Stimulated activated naive B cell treated with anti-CD40 and anti-IgM and Interleukin-4, amounts not matched to agents 10 μg/mL and 1 μg/mL and 100 μg/mL, for 72 hours (primary cell): ENCODE measurements around the gene UBTD1.

Source experiments
- ATAC-seq, 2 donors: fragments of 150-1000 bp; cut with Tn5 transposase; replicated peaks; 2 replicates each; pipeline ENCODE4 v1.10.0; 2021; ENCODE audit warnings: moderate library complexity in 1 of 2
- DNase-seq: peaks from one replicate; pipeline ENCODE4 v3.0.0; 2021
- H3K27ac Mint-ChIP-seq: one replicate; pipeline ENCODE4 v1.8.0; 2022; ENCODE audit warnings: mild to moderate bottlenecking, mixed read lengths
- H3K27me3 Mint-ChIP-seq, 2 donors: one replicate each; pipeline ENCODE4 v1.8.0; 2022; ENCODE audit warnings: mixed read lengths in 2 of 2
- H3K36me3 Mint-ChIP-seq, 2 donors: one replicate each; pipeline ENCODE4 v1.8.0; 2022; ENCODE audit warnings: mixed read lengths in 2 of 2, mild to moderate bottlenecking in 1 of 2
- H3K4me1 Mint-ChIP-seq, 2 donors: one replicate each; pipeline ENCODE4 v1.8.0; 2022; ENCODE audit warnings: mixed read lengths in 2 of 2, mild to moderate bottlenecking in 1 of 2
- H3K4me3 Mint-ChIP-seq, 2 donors: one replicate each; pipeline ENCODE4 v1.8.0; 2022; ENCODE audit warnings: mild to moderate bottlenecking in 2 of 2, mixed read lengths in 2 of 2, moderate library complexity in 1 of 2
- H3K9me3 Mint-ChIP-seq, 2 donors: one replicate each; pipeline ENCODE4 v1.8.0; 2022; ENCODE audit warnings: mixed read lengths in 2 of 2, mild to moderate bottlenecking in 1 of 2

UBTD1 gene

GRCh38 chr10:97497572-97498075 lies 1.1 kb upstream of the UBTD1 start:
- peak; percentile 71 for DNase-seq
- Mint-ChIP-seq H3K27ac (peak overlapping the region; percentile 100), H3K27me3 (peaks cover 22 to 29% of the 10 kb centered on the region in 2 donors), H3K4me1 (peaks cover 17 to 43% of the 10 kb centered on the region in 2 donors), H3K9me3 (no peaks in the 10 kb centered on the region), H3K36me3 (peaks cover 3 to 11% of the 10 kb centered on the region in 2 donors), H3K4me3 (peak overlapping the region; percentile 92 to 100)
- peak; percentile 54 to 57 for ATAC-seq

- Mint-ChIP-seq H3K9me3 (no peaks in the 10 kb centered on the region), H3K27ac (peak within 1 kb of the TSS; percentile 100), H3K36me3 (peaks cover 1 to 8% of the 10 kb centered on the region in 2 donors), H3K4me3 (peak within 1 kb of the TSS; percentile 92 to 100), H3K4me1 (peaks cover 17 to 43% of the 10 kb centered on the region in 2 donors), H3K27me3 (peaks cover 22 to 29% of the 10 kb centered on the region in 2 donors)
- ATAC-seq, result peak; percentile 89 to 91
- DNase-seq, result peak; percentile 98
Observed at GRCh38 chr10:97498076-97498840, 466 bp upstream of the UBTD1 start, which contains the start of gene MMS19. MMS19 (minus strand) TSS chr10:97498422; CDS start chr10:97498384, 38 bp downstream.

- Mint-ChIP-seq H3K36me3 (peaks cover 1 to 8% of the 10 kb centered on the region in 2 donors), H3K9me3 (no peaks in the 10 kb centered on the region), H3K27ac (no peak overlapping the region), H3K4me1 (peaks cover 16 to 37% of the 10 kb centered on the region in 2 donors), H3K27me3 (peaks cover 22 to 29% of the 10 kb centered on the region in 2 donors), H3K4me3 (peak overlapping the region; percentile 39 to 92)
- no peak for DNase-seq
- no peak for ATAC-seq
Observed at GRCh38 chr10:97499561-97500296, 1.0 kb downstream of the UBTD1 start.

- Mint-ChIP-seq H3K9me3 (no peaks in the 10 kb centered on the region), H3K4me3 (peak overlapping the region in 1 of 2 donors; percentile 39), H3K27ac (no peak overlapping the region), H3K36me3 (peaks cover 1 to 8% of the 10 kb centered on the region in 2 donors), H3K27me3 (peaks cover 22 to 29% of the 10 kb centered on the region in 2 donors), H3K4me1 (peaks cover 13 to 32% of the 10 kb centered on the region in 2 donors)
- no peak for DNase-seq
- ATAC-seq, result no peak
Observed at GRCh38 chr10:97500297-97500575, 1.5 kb downstream of the UBTD1 start.

GRCh38 chr10:97502916-97503315 lies 4.2 kb downstream of the UBTD1 start:
- ATAC-seq (no peak), DNase-seq (no peak)
- Mint-ChIP-seq H3K4me3 (no peak overlapping the region), H3K9me3 (no peaks in the 10 kb centered on the region), H3K27ac (no peak overlapping the region), H3K4me1 (peaks cover 11 to 19% of the 10 kb centered on the region in 2 donors), H3K36me3 (peaks cover 1 to 4% of the 10 kb centered on the region in 2 donors), H3K27me3 (peaks cover 22 to 29% of the 10 kb centered on the region in 2 donors)

GRCh38 chr10:97503406-97503805 lies 4.7 kb downstream of the UBTD1 start:
- DNase-seq (no peak), ATAC-seq (no peak)
- Mint-ChIP-seq H3K9me3 (no peaks in the 10 kb centered on the region), H3K27me3 (peaks cover 22 to 29% of the 10 kb centered on the region in 2 donors), H3K36me3 (no peaks in the 10 kb centered on the region), H3K4me1 (peaks cover 11 to 19% of the 10 kb centered on the region in 2 donors), H3K27ac (no peak overlapping the region), H3K4me3 (no peak overlapping the region)

- Mint-ChIP-seq H3K36me3 (no peaks in the 10 kb centered on the region), H3K9me3 (no peaks in the 10 kb centered on the region), H3K4me3 (no peak overlapping the region), H3K27ac (no peak overlapping the region), H3K27me3 (peaks cover 18 to 30% of the 10 kb centered on the region in 2 donors), H3K4me1 (peaks cover 8 to 14% of the 10 kb centered on the region in 2 donors)
- ATAC-seq (no peak), DNase-seq (no peak)
Observed at GRCh38 chr10:97505152-97505551, 6.4 kb downstream of the UBTD1 start.

- Mint-ChIP-seq H3K4me3 (no peak overlapping the region), H3K9me3 (no peaks in the 10 kb centered on the region), H3K27me3 (peaks cover 7 to 18% of the 10 kb centered on the region in 2 donors), H3K4me1 (peaks cover 8 to 11% of the 10 kb centered on the region in 2 donors), H3K27ac (peak overlapping the region; percentile 60), H3K36me3 (no peaks in the 10 kb centered on the region)
- DNase-seq (no peak), ATAC-seq (peak; percentile 88 to 93)
Observed at GRCh38 chr10:97506199-97506991, 7.7 kb downstream of the UBTD1 start.

GRCh38 chr10:97508342-97508741 lies 9.6 kb downstream of the UBTD1 start:
- no peak overlapping the region for H3K4me3 Mint-ChIP-seq
- H3K36me3 Mint-ChIP-seq, result no peaks in the 10 kb centered on the region
- H3K27ac Mint-ChIP-seq, result no peak overlapping the region
- peaks cover 0 to 5% of the 10 kb centered on the region in 2 donors for H3K27me3 Mint-ChIP-seq
- DNase-seq, result no peak
- no peaks in the 10 kb centered on the region for H3K9me3 Mint-ChIP-seq
- peaks cover 8 to 11% of the 10 kb centered on the region in 2 donors for H3K4me1 Mint-ChIP-seq
- ATAC-seq, result no peak

- Mint-ChIP-seq H3K27ac (no peak overlapping the region), H3K36me3 (no peaks in the 10 kb centered on the region), H3K4me3 (no peak overlapping the region), H3K9me3 (no peaks in the 10 kb centered on the region), H3K27me3 (peaks cover 0 to 8% of the 10 kb centered on the region in 2 donors), H3K4me1 (peaks cover 8 to 11% of the 10 kb centered on the region in 2 donors)
- ATAC-seq (no peak), DNase-seq (no peak)
Observed at GRCh38 chr10:97509120-97509680, 10.5 kb downstream of the UBTD1 start.

- no peak for DNase-seq
- no peak overlapping the region for H3K27ac Mint-ChIP-seq
- H3K9me3 Mint-ChIP-seq, result no peaks in the 10 kb centered on the region
- H3K4me1 Mint-ChIP-seq, result peaks cover 8 to 11% of the 10 kb centered on the region in 2 donors
- H3K36me3 Mint-ChIP-seq, result no peaks in the 10 kb centered on the region
- peaks cover 0 to 18% of the 10 kb centered on the region in 2 donors for H3K27me3 Mint-ChIP-seq
- no peak for ATAC-seq
- H3K4me3 Mint-ChIP-seq, result no peak overlapping the region
Observed at GRCh38 chr10:97510686-97511085, 12.0 kb downstream of the UBTD1 start.

GRCh38 chr10:97511711-97512440 lies 13.2 kb downstream of the UBTD1 start:
- H3K27ac Mint-ChIP-seq, result no peak overlapping the region

GRCh38 chr10:97512993-97513392 lies 14.3 kb downstream of the UBTD1 start:
- ATAC-seq (no peak), DNase-seq (no peak)
- Mint-ChIP-seq H3K27me3 (peaks cover 6 to 25% of the 10 kb centered on the region in 2 donors), H3K36me3 (no peaks in the 10 kb centered on the region), H3K4me1 (peaks cover 0 to 6% of the 10 kb centered on the region in 2 donors), H3K9me3 (no peaks in the 10 kb centered on the region), H3K27ac (no peak overlapping the region), H3K4me3 (no peak overlapping the region)

More at GRCh38 chr10:97511711-97512440, 13.2 kb downstream of the UBTD1 start:
- DNase-seq (no peak), ATAC-seq (no peak)
- Mint-ChIP-seq H3K9me3 (no peaks in the 10 kb centered on the region), H3K4me3 (no peak overlapping the region), H3K4me1 (peaks cover 0 to 3% of the 10 kb centered on the region in 2 donors), H3K36me3 (no peaks in the 10 kb centered on the region), H3K27me3 (peaks cover 3 to 20% of the 10 kb centered on the region in 2 donors)
